ENCODE data around the gene NRSN2. TPM values are rescaled to one million over a fixed set of nuclear protein-coding genes. Genes with fewer than 3 reads are reported as not detected.

Gene NRSN2
- total RNA-seq, 2 experiments from 2014 or later, result 5.2 to 7.5 TPM

DNA sequence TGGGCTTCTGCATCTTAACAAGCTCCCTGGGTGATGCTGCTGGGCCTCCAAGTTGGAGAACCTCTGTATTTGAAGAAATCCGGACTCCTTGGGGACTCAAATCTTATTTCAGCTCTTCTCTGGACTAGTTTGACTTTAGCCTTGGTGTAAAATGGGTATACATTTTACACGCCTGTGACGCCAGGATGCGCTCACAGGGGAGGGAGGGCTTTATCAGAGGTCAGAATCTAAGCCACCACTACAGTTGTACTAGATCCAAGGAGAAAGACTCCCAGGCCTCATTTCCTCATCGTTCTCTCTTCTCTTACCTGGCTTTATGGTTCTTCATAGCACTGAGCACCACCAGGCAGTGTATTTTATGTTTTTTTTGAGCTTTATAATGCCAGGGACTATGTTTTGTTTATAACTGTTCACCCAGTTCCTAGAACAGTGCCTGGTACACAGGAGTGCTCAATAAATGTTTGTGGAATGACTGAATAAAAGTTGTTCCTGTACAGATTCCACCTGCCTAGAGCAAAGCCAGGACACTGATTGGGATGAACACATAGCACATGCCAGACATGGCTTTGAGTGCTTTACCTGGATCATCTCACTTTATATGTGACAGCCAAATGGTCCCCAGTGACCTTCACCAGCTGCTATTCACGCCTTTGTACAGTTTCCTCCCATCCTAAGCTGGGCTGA is 56.1 kb downstream of the NRSN2 start:
- no peak for ATAC-seq
- Mint-ChIP-seq H3K9me3 (ENCODE audit: low read depth) (peaks cover 3% of the 10 kb centered on the region), H3K27me3 (no peaks in the 10 kb centered on the region), H3K4me3 (no peak overlapping the region), H3K27ac (peak overlapping the region; percentile 82), H3K4me1 (peaks cover 27% of the 10 kb centered on the region), H3K36me3 (ENCODE audit: low read depth) (peaks cover 4% of the 10 kb centered on the region)
- intact Hi-C loops (cut with DNase I, micrococcal nuclease), result no loop called here
- CTCF ChIA-PET, result interaction anchor here (0.5 to 1.3 kb wide), 3 partner anchors 18 to 866 kb away, joined by 3 to 8 read pairs (median 3); no protein-coding TSS in a partner anchor
- POLR2A ChIA-PET, result interaction anchor here (0.5 kb wide), 1 partner anchor 13 kb away, joined by 7 read pairs; no protein-coding TSS in a partner anchor
- no peak for DNase-seq

GRCh38 chr20:403582-403957 is 56.7 kb downstream of the NRSN2 start:
- H3K36me3 Mint-ChIP-seq (ENCODE audit: low read depth), result peaks cover 1% of the 10 kb centered on the region
- intact Hi-C loops (cut with DNase I, micrococcal nuclease), result no loop called here
- H3K4me3 Mint-ChIP-seq, result no peak overlapping the region
- H3K4me1 Mint-ChIP-seq, result peaks cover 27% of the 10 kb centered on the region
- peaks cover 3% of the 10 kb centered on the region for H3K9me3 Mint-ChIP-seq (ENCODE audit: low read depth)
- ChIA-PET CTCF (interaction anchor here (0.5 kb wide), 1 partner anchor 865 kb away, joined by 8 read pairs; no protein-coding TSS in a partner anchor), POLR2A (no interaction called here)
- no peak for DNase-seq
- H3K27me3 Mint-ChIP-seq, result no peaks in the 10 kb centered on the region
- no peak overlapping the region for H3K27ac Mint-ChIP-seq
- no peak for ATAC-seq

DNA sequence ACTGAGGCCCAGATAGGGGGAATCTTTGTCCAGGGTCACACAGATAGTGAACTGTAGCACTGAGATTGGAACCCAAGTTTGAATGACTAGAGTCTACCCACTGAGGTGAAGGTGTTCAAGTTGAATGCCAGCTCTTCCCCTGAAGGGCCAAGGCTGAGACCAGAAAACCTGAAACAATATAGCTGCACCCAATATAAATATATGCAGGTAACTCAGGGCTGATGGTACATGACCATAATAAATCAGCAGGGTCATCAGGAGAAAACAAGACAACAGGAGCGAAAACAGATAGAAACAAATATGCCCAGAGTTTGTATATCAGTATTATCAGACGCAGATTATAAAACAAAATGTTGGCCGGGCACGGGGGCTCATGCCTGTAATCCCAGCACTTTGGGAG is 57.2 kb downstream of the NRSN2 start:
- Mint-ChIP-seq H3K9me3 (ENCODE audit: low read depth) (peaks cover 3% of the 10 kb centered on the region), H3K4me3 (no peak overlapping the region), H3K4me1 (peaks cover 27% of the 10 kb centered on the region), H3K36me3 (ENCODE audit: low read depth) (peaks cover under 1% of the 10 kb centered on the region), H3K27ac (no peak overlapping the region), H3K27me3 (no peaks in the 10 kb centered on the region)
- no peak for ATAC-seq
- no peak for DNase-seq
- CTCF ChIA-PET, result interaction anchor here (0.6 kb wide), 1 partner anchor 24 kb away, joined by 3 read pairs; no protein-coding TSS in a partner anchor
- POLR2A ChIA-PET, result no interaction called here
- intact Hi-C loops (cut with DNase I, micrococcal nuclease), result no loop called here

Other genes starting within 250 kb of the NRSN2 start
- not detected for gene DEFB126, start 204.5 kb upstream of the NRSN2 start, total RNA-seq
- gene DEFB127, start 189.7 kb upstream of the NRSN2 start, total RNA-seq, result not detected
- gene DEFB128, start 157.4 kb upstream of the NRSN2 start, total RNA-seq, result not detected
- gene DEFB129, start 119.9 kb upstream of the NRSN2 start, total RNA-seq, result not detected
- gene DEFB132, start 89.4 kb upstream of the NRSN2 start, total RNA-seq, result not detected
- gene C20orf96, start 56.4 kb upstream of the NRSN2 start, total RNA-seq, result 1 to 10 TPM; 7.0 to 8.1 TPM
- gene ZCCHC3, start 49.5 kb upstream of the NRSN2 start, total RNA-seq, result 10 to 100 TPM; 15.6 to 16.4 TPM
- gene SOX12, start 21.6 kb upstream of the NRSN2 start, total RNA-seq, result 1 to 10 TPM; 8.1 to 8.5 TPM
- 10 to 100 TPM; 60.9 to 63.0 TPM for gene TRIB3, start 33.6 kb downstream of the NRSN2 start, total RNA-seq
- gene RBCK1, start 61.2 kb downstream of the NRSN2 start, total RNA-seq, result 100 to 1,000 TPM; 130 to 149 TPM
- 10 to 100 TPM; 20.9 to 25.2 TPM for gene TBC1D20, start 115.4 kb downstream of the NRSN2 start, total RNA-seq
- gene CSNK2A1, start 196.7 kb downstream of the NRSN2 start, total RNA-seq, result 100 to 1,000 TPM; 179 to 254 TPM